GM23248 (cell line): ENCODE results near the gene MORN4. TPM values are rescaled to one million over a fixed set of nuclear protein-coding genes. Genes with fewer than 3 reads are reported as not detected.
"Not testable (repeated sequence)": the region's sequence is repeated elsewhere in the genome, so short reads cannot be mapped to it uniquely, and the experiment has no call there.

ENCODE experiments used
- DNase-seq: peaks from one replicate; pipeline ENCODE4 v3.0.0-alpha.2; 2015
- H2AFZ ChIP-seq: fragments of 200-600 bp; sonication (generic); 2 replicates; pipeline ENCODE4 v1.6.1; 2016; ENCODE audit warnings: antibody characterized with exemption
- H3F3A ChIP-seq: fragments of 200-600 bp; sonication (generic); 2 replicates; pipeline ENCODE4 v1.6.1; 2016; ENCODE audit warnings: mild to moderate bottlenecking, antibody characterized with exemption, mixed run types; ENCODE audit not compliant: insufficient read depth
- H3K27ac ChIP-seq: fragments of 200-600 bp; sonication (generic); 2 replicates; pipeline ENCODE4 v1.5.1; 2016; ENCODE audit warnings: mild to moderate bottlenecking
- H3K27me3 ChIP-seq: fragments of 200-600 bp; sonication (generic); replicated peaks from 2 replicates; pipeline ENCODE4 v1.6.1; 2016; ENCODE audit warnings: mild to moderate bottlenecking; ENCODE audit not compliant: insufficient read depth
- H3K36me3 ChIP-seq: fragments of 200-600 bp; sonication (generic); 2 replicates; pipeline ENCODE4 v1.6.1; 2016; ENCODE audit warnings: low read depth, mild to moderate bottlenecking
- H3K4me1 ChIP-seq: fragments of 200-600 bp; sonication (generic); 2 replicates; pipeline ENCODE4 v1.6.1; 2016; ENCODE audit warnings: mild to moderate bottlenecking; ENCODE audit not compliant: insufficient read depth
- H3K4me2 ChIP-seq: fragments of 200-600 bp; sonication (generic); one replicate; pipeline ENCODE4 v1.6.1; 2016; ENCODE audit warnings: mild to moderate bottlenecking; ENCODE audit not compliant: unreplicated experiment
- H3K4me3 ChIP-seq: fragments of 200-600 bp; sonication (generic); 2 replicates; pipeline ENCODE4 v1.5.1; 2016; ENCODE audit warnings: mild to moderate bottlenecking
- H3K79me2 ChIP-seq: fragments of 200-600 bp; sonication (generic); 2 replicates; pipeline ENCODE4 v1.6.1; 2016; ENCODE audit warnings: mild to moderate bottlenecking; ENCODE audit not compliant: insufficient read depth
- H3K9ac ChIP-seq: fragments of 200-600 bp; sonication (generic); 2 replicates; pipeline ENCODE4 v1.6.1; 2016; ENCODE audit warnings: mild to moderate bottlenecking
- H3K9me2 ChIP-seq: fragments of 200-600 bp; sonication (generic); 2 replicates; pipeline ENCODE4 v1.6.1; 2016; ENCODE audit warnings: mixed run types, mild to moderate bottlenecking, moderate library complexity; ENCODE audit not compliant: insufficient read depth
- H3K9me3 ChIP-seq: fragments of 200-600 bp; sonication (generic); one replicate; pipeline ENCODE4 v1.6.1; 2017; ENCODE audit warnings: low read depth
- H4K20me1 ChIP-seq: fragments of 200-600 bp; sonication (generic); 2 replicates; pipeline ENCODE4 v1.6.0; 2016; ENCODE audit not compliant: insufficient read depth
- EZH2 ChIP-seq: fragments of 200-600 bp; sonication (generic); IDR thresholded peaks from 2 replicates; pipeline ENCODE4 v1.6.1; 2018; ENCODE audit warnings: antibody characterized with exemption, mild to moderate bottlenecking; ENCODE audit not compliant: insufficient read depth, poor library complexity, severe bottlenecking
- EZH2phosphoT487 ChIP-seq: fragments of 200-600 bp; sonication (generic); IDR thresholded peaks from 2 replicates; pipeline ENCODE4 v1.6.1; 2018; ENCODE audit warnings: antibody characterized with exemption, moderate library complexity, mild to moderate bottlenecking, low read depth; ENCODE audit not compliant: insufficient read depth
- WGBS, 2 experiments: methylation state at CpG; one replicate each; pipeline ENCODE4 v1.1.6; 2015 to 2017; ENCODE audit warnings: low lambda C conversion rate in 2 of 2, low coverage in 1 of 2; ENCODE audit errors: missing lambda C conversion rate in 2 of 2; 5-methylcytosine and 5-hydroxymethylcytosine counted together
- in situ Hi-C: fragments of 300-500 bp; cut with MboI; formaldehyde crosslinking; loops from 2 replicates; pipeline ENCODE4 v1.15.0; 2020
- polyA plus RNA-seq: library from polyadenylated mRNA; unstranded; fragments of >200 nt; fragmentation: Nextera tagmentation; extraction: Ambion mirVana; gene quantifications from 2 replicates; pipeline ENCODE4 v1.2.1, GENCODE V29; 2016
- total RNA-seq: library from RNA; depleted of rRNA; stranded (reverse); fragments of >200 nt; shearing (Covaris generic); gene quantifications from 2 replicates; pipeline ENCODE4 v1.2.3, GENCODE V29; 2014

The MORN4 gene
- total and polyA plus RNA-seq, 2 experiments from 2014 or later = 7.9 to 19.8 TPM

DNA sequence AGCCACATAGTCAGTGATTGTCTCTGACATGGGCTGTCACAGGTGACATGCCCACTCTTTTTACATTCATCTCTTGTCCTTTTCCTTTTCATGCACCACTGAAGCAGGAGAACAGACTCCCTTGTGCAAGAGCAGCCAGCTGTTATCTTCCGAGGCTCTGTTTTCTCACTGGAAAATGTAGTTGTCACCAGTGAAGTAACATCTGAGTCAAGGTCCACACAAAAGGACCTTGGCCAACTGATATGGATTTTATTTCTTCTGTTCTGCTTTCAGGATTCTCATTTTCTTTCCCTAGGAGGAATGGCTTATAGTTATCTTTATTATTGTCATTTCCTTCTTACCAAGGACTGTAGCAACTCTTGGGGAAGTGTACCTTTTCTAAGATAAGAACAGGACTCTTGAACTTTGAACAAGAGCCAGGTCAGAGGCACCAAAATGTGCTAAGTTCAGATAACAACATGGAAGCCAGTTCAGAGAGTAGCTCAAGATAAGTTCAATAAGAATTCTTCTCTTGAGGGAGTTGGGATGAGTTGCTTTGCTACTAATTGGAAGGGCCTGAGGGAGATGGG is 31.1 kb upstream of the MORN4 start:
- peaks cover 47% of the 10 kb centered on the region for H3K36me3 ChIP-seq
- no peak overlapping the region for H3K9ac ChIP-seq
- no peak overlapping the region for H3K4me2 ChIP-seq
- H4K20me1 ChIP-seq = no peaks in the 10 kb centered on the region
- H3K4me3 ChIP-seq = no peak overlapping the region
- peaks cover 6% of the 10 kb centered on the region for H3K4me1 ChIP-seq
- DNase-seq = no peak
- no peak overlapping the region for H2AFZ ChIP-seq
- in situ Hi-C loops = no loop called here
- no peaks in the 10 kb centered on the region for H3K9me2 ChIP-seq
- WGBS, 2 experiments = 100% methylated on average over 1 of the region's 1 CpG
- H3K79me2 ChIP-seq = peaks cover 24% of the 10 kb centered on the region
- TF ChIP-seq EZH2phosphoT487 = no peak
- no peak for TF ChIP-seq EZH2
- H3K27ac ChIP-seq = no peak overlapping the region
- no peaks in the 10 kb centered on the region for H3K27me3 ChIP-seq
- peaks cover 4% of the 10 kb centered on the region for H3F3A ChIP-seq
- H3K9me3 ChIP-seq = no peaks in the 10 kb centered on the region

DNA sequence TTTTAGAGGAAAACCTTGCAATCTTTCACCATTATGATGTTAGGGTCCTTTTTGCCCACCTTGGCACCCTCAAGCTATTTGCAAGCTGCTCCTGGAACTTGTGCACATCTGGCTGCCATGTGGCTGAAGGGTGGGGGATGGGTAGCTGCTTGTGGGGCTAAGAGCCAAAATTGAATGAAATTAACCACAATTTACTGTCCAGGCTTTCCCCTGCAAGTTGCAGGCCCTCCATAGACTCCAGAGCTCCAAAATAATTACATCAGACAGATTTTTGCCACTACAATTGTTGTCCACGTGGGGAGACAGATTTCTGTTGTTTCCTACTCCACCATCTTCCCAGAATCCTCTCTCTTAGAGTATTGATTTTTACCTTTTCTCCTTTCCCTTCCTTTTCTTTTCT is 26.3 kb upstream of the MORN4 start:
- in situ Hi-C loops = no loop called here
- no peak for TF ChIP-seq EZH2phosphoT487
- no peak for TF ChIP-seq EZH2
- Histone ChIP-seq H3K9ac (peak overlapping the region; percentile 39), H3K4me1 (peaks cover 6% of the 10 kb centered on the region), H3K9me3 (no peaks in the 10 kb centered on the region), H3K36me3 (peaks cover 36% of the 10 kb centered on the region), H3K27me3 (no peaks in the 10 kb centered on the region), H3K4me2 (no peak overlapping the region), H3F3A (peaks cover 11% of the 10 kb centered on the region), H2AFZ (no peak overlapping the region), H4K20me1 (no peaks in the 10 kb centered on the region), H3K9me2 (no peaks in the 10 kb centered on the region), H3K27ac (peak overlapping the region; percentile 46), H3K79me2 (peaks cover 39% of the 10 kb centered on the region), H3K4me3 (no peak overlapping the region)
- DNase-seq = peak; percentile 58
- WGBS, 2 experiments = 10 to 13% methylated on average over 1 of the region's 1 CpG

GRCh38 chr10:97656777-97657176 is 23.5 kb upstream of the MORN4 start:
- in situ Hi-C loops = no loop called here
- DNase-seq = no peak
- no peak overlapping the region for H2AFZ ChIP-seq
- H3K36me3 ChIP-seq = peaks cover 37% of the 10 kb centered on the region
- no peak overlapping the region for H3K9ac ChIP-seq
- H3K79me2 ChIP-seq = peaks cover 51% of the 10 kb centered on the region
- H3K27me3 ChIP-seq = no peaks in the 10 kb centered on the region
- H4K20me1 ChIP-seq = no peaks in the 10 kb centered on the region
- TF ChIP-seq EZH2phosphoT487 (no peak), EZH2 (no peak)
- H3K9me3 ChIP-seq = no peaks in the 10 kb centered on the region
- 92 to 93% methylated on average over 5 of the region's 5 CpGs for WGBS, 2 experiments
- no peak overlapping the region for H3K4me2 ChIP-seq
- no peak overlapping the region for H3K27ac ChIP-seq
- H3K4me1 ChIP-seq = peaks cover 6% of the 10 kb centered on the region
- H3K9me2 ChIP-seq = no peaks in the 10 kb centered on the region
- H3K4me3 ChIP-seq = no peak overlapping the region
- H3F3A ChIP-seq = peaks cover 12% of the 10 kb centered on the region

DNA sequence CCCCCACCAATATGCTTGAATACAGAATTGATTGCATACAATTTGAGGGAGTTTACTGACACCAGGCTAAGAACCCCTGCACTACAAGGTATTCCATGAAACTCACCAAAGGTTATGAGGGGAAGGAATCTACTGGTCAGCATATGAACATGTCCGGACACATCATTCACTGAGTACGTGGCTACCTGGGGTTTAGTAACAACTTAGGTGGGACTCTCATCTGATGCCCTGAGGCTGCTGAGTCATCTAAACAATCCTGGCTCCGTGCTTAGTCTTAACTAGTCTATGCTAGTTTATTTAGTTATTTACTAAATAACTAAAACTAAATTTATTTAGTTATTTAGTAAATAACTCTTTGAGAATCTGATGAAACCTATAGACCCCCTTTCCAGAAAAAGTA is 18.5 kb upstream of the MORN4 start:
- no peak overlapping the region for H3K4me2 ChIP-seq
- H3K79me2 ChIP-seq = peaks cover 85% of the 10 kb centered on the region
- H3K36me3 ChIP-seq = peaks cover 33% of the 10 kb centered on the region
- peaks cover 49% of the 10 kb centered on the region for H3F3A ChIP-seq
- H3K4me3 ChIP-seq = no peak overlapping the region
- TF ChIP-seq EZH2 (no peak), EZH2phosphoT487 (no peak)
- WGBS, 2 experiments = 91 to 95% methylated on average over 3 of the region's 3 CpGs
- DNase-seq = no peak
- H4K20me1 ChIP-seq = no peaks in the 10 kb centered on the region
- H3K27me3 ChIP-seq = no peaks in the 10 kb centered on the region
- H3K27ac ChIP-seq = no peak overlapping the region
- H3K9me2 ChIP-seq = no peaks in the 10 kb centered on the region
- in situ Hi-C loops = no loop called here
- H3K9me3 ChIP-seq = no peaks in the 10 kb centered on the region
- peaks cover 34% of the 10 kb centered on the region for H3K4me1 ChIP-seq
- no peak overlapping the region for H2AFZ ChIP-seq
- H3K9ac ChIP-seq = no peak overlapping the region

DNA sequence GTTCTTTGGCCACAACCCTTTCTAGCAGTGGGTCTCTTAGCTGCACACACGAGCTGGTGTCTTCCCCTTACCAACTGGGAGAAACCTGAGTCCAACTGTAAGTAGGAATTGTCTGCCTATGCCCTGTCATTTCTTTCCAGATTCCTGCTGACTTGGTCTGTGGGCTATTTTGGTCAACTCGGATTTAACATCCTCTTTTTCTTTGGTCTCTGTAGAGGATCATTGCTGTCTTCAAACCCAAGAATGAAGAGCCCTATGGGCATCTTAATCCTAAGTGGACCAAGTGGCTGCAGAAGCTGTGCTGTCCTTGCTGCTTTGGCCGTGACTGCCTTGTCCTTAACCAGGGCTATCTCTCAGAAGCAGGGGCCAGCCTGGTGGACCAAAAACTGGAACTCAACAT is 17.4 kb upstream of the MORN4 start:
- H3K9me3 ChIP-seq = no peaks in the 10 kb centered on the region
- H3K27me3 ChIP-seq = no peaks in the 10 kb centered on the region
- peaks cover 49% of the 10 kb centered on the region for H3F3A ChIP-seq
- peaks cover 34% of the 10 kb centered on the region for H3K4me1 ChIP-seq
- H4K20me1 ChIP-seq = no peaks in the 10 kb centered on the region
- no peak overlapping the region for H3K9ac ChIP-seq
- H3K79me2 ChIP-seq = peaks cover 91% of the 10 kb centered on the region
- H3K4me3 ChIP-seq = no peak overlapping the region
- H3K27ac ChIP-seq = peak overlapping the region; percentile 87
- no peak for TF ChIP-seq EZH2
- TF ChIP-seq EZH2phosphoT487 = no peak
- H3K4me2 ChIP-seq = no peak overlapping the region
- peaks cover 33% of the 10 kb centered on the region for H3K36me3 ChIP-seq
- DNase-seq = no peak
- in situ Hi-C loops = no loop called here
- H2AFZ ChIP-seq = no peak overlapping the region
- 95 to 98% methylated on average over 3 of the region's 3 CpGs for WGBS, 2 experiments
- H3K9me2 ChIP-seq = no peaks in the 10 kb centered on the region

DNA sequence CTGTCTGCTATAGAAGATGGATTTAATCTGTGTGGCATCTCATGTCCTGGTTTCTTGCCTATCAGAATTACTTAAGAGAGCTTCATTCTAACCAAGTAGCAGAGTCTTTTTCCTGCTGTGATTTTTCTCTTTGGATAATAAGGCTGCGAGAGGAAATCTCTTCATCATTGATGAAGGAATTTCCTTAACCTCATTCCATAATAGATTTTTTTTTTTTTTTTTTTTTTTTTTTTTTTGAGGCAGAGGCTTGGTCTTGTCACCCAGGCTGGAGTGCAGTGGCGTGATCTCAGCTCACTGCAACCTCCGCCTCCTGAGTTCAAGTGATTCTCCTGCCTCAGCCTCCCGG is 16.1 kb upstream of the MORN4 start:
- in situ Hi-C loops, H3K9me3 ChIP-seq, H4K20me1 ChIP-seq, H3K27me3 ChIP-seq, DNase-seq, H3K9me2 ChIP-seq, H2AFZ ChIP-seq: not testable (repeated sequence)
- Histone ChIP-seq H3K9ac (peak overlapping the region; percentile 57), H3F3A (peaks cover 49% of the 10 kb centered on the region), H3K79me2 (peaks cover 92% of the 10 kb centered on the region), H3K4me1 (peaks cover 34% of the 10 kb centered on the region), H3K4me2 (peak overlapping the region; percentile 77), H3K27ac (peak overlapping the region; percentile 87), H3K36me3 (peaks cover 31% of the 10 kb centered on the region), H3K4me3 (peak overlapping the region; percentile 54)
- WGBS, 2 experiments = 43 to 59% methylated on average over 4 of the region's 4 CpGs
